Hippocampal formation (tissue), 2 donors: ENCODE results near the gene ARHGAP21.

ENCODE experiments used
- DNase-seq, 2 donors: peaks; one replicate each; lab custom pipeline; 2025; lab: John Stamatoyannopoulos, UW

ARHGAP21 gene

GRCh38 chr10:24533981-24534380 is 189.7 kb downstream of the ARHGAP21 start:
- DNase-seq: no peak
